GM19035 (cell line): ENCODE data around the gene PIK3C2G.
"Not testable (repeated sequence)": the region's sequence is repeated elsewhere in the genome, so short reads cannot be mapped to it uniquely, and the experiment has no call there.

Experiments
- ATAC-seq: cut with Tn5 transposase; IDR thresholded peaks from one replicate; pipeline ENCODE4 v1.9.1; 2021; ENCODE audit not compliant: unreplicated experiment

PIK3C2G gene

GRCh38 chr12:18693986-18694385 is 432.7 kb downstream of the PIK3C2G start:
- ATAC-seq = not testable (repeated sequence)

GRCh38 chr12:18696971-18697602 is 435.8 kb downstream of the PIK3C2G start:
- ATAC-seq = no peak
